ENCODE results near the gene CAMK1D. TPM values are rescaled to one million over a fixed set of nuclear protein-coding genes. Genes with fewer than 3 reads are reported as not detected.

CAMK1D gene
- total RNA-seq, 2 experiments from 2014 or later, result 19.0 to 25.6 TPM

- no peaks in the 10 kb centered on the region for H3K36me3 ChIP-seq (ENCODE audit: insufficient read depth, low read length)
- no peaks in the 10 kb centered on the region for H3K9me2 ChIP-seq (ENCODE audit: insufficient read depth, low read length)
- H3K4me3 ChIP-seq (ENCODE audit: low read depth, low read length, poor library complexity, severe bottlenecking), result no peak overlapping the region
- intact Hi-C loops (cut with micrococcal nuclease; ENCODE audit: unreplicated experiment), result no loop called here
- no TSS peak for BruUV-seq (replicated peaks)
- no peak overlapping the region for H3K27ac ChIP-seq (ENCODE audit: low read depth, low read length, poor library complexity, severe bottlenecking)
- TF ChIP-seq CTCF (conservative IDR thresholded peaks at IDR 0.05; ENCODE audit: low read length) (no peak), EZH2phosphoT487 (IDR thresholded peaks at IDR 0.05; ENCODE audit: borderline replicate concordance, low read depth, low read length) (no peak)
- no peaks in the 10 kb centered on the region for H3K4me1 ChIP-seq (ENCODE audit: insufficient read depth, low read length, poor library complexity, severe bottlenecking)
- H2AFZ ChIP-seq (ENCODE audit: low read length), result no peak overlapping the region
- H3K79me2 ChIP-seq (ENCODE audit: insufficient read depth, low read depth, low read length), result no peaks in the 10 kb centered on the region
- no peaks in the 10 kb centered on the region for H3K9me3 ChIP-seq (ENCODE audit: low read length)
- ChIA-PET CTCF (ENCODE audit: unreplicated experiment) (no interaction called here), POLR2A (no interaction called here)
- H3K4me2 ChIP-seq (ENCODE audit: low read length), result no peak overlapping the region
- DNase-seq (ENCODE audit: low spot score), result no peak
- H4K20me1 ChIP-seq (ENCODE audit: insufficient read depth, low read length), result peaks cover 5% of the 10 kb centered on the region; the same call in 1 of the 2 replicates
These were observed 186.3 kb downstream of the CAMK1D start for GRCh38 chr10:12535656-12536055.

GRCh38 chr10:12538491-12538995 is 189.2 kb downstream of the CAMK1D start:
- no TSS peak for BruUV-seq (replicated peaks)
- Histone ChIP-seq H3K9me2 (ENCODE audit: insufficient read depth, low read length) (no peaks in the 10 kb centered on the region), H3K4me2 (ENCODE audit: low read length) (no peak overlapping the region), H4K20me1 (ENCODE audit: insufficient read depth, low read length) (peaks cover 5% of the 10 kb centered on the region; the same call in 1 of the 2 replicates), H2AFZ (ENCODE audit: low read length) (no peak overlapping the region), H3K36me3 (ENCODE audit: insufficient read depth, low read length) (no peaks in the 10 kb centered on the region), H3K79me2 (ENCODE audit: insufficient read depth, low read depth, low read length) (no peaks in the 10 kb centered on the region), H3K27ac (ENCODE audit: low read depth, low read length, poor library complexity, severe bottlenecking) (no peak overlapping the region), H3K4me3 (ENCODE audit: low read depth, low read length, poor library complexity, severe bottlenecking) (no peak overlapping the region), H3K4me1 (ENCODE audit: insufficient read depth, low read length, poor library complexity, severe bottlenecking) (no peaks in the 10 kb centered on the region), H3K9me3 (ENCODE audit: low read length) (no peaks in the 10 kb centered on the region)
- TF ChIP-seq CTCF (conservative IDR thresholded peaks at IDR 0.05; ENCODE audit: low read length) (no peak), EZH2phosphoT487 (IDR thresholded peaks at IDR 0.05; ENCODE audit: borderline replicate concordance, low read depth, low read length) (no peak)
- ChIA-PET CTCF (ENCODE audit: unreplicated experiment) (no interaction called here), POLR2A (interaction anchor here (0.6 kb wide), 1 partner anchor 56 kb away, joined by 9 read pairs; no protein-coding TSS in a partner anchor)
- DNase-seq (ENCODE audit: low spot score), result no peak
- intact Hi-C loops (cut with micrococcal nuclease; ENCODE audit: unreplicated experiment), result no loop called here

DNA sequence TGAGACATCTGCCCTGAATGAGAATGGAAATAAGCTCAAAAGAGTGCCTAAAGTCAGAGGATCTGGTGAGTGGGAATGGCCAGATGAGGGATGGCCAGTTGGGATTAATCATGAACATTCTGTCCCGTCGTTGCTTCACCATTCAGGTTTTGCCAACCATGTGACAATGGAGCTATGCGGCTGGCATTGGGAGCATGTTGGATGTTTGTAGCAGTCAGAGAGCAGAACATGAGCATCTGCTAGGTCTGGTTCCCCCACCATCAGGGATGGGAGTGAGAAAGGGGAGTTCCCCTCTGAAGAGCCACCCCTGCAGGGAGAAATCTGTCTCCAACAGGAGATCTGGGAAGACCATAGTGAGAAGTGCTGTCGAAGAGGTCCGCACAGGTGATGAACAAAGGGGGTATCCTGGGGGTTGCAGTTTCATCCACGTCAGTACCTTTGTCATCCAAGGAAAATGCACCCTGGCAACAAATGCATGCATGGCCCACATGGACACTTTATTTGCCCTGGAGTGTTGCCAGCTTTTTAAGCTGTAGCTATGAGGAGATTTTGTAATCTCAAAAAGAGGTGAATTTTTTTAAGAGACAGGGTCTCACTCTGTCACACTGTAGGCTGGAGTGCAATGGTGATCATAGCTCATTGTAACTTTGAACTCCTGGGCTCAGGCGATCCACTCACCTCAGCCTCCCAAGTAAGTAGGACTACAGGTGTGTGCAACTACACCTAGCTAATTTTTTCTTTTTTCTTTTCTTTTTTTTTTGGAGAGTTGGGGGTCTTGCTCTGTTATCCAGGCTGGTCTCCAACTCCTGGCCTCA is 190.2 kb downstream of the CAMK1D start:
- no peak overlapping the region for H3K4me2 ChIP-seq (ENCODE audit: low read length)
- H3K4me3 ChIP-seq (ENCODE audit: low read depth, low read length, poor library complexity, severe bottlenecking), result no peak overlapping the region
- BruUV-seq (replicated peaks), result no TSS peak
- H3K36me3 ChIP-seq (ENCODE audit: insufficient read depth, low read length), result no peaks in the 10 kb centered on the region
- H3K27ac ChIP-seq (ENCODE audit: low read depth, low read length, poor library complexity, severe bottlenecking), result no peak overlapping the region
- H3K79me2 ChIP-seq (ENCODE audit: insufficient read depth, low read depth, low read length), result no peaks in the 10 kb centered on the region
- no peak for TF ChIP-seq EZH2phosphoT487 (IDR thresholded peaks at IDR 0.05; ENCODE audit: borderline replicate concordance, low read depth, low read length)
- no peak for TF ChIP-seq CTCF (conservative IDR thresholded peaks at IDR 0.05; ENCODE audit: low read length)
- H3K9me3 ChIP-seq (ENCODE audit: low read length), result peaks cover under 1% of the 10 kb centered on the region; the same call in 1 of the 2 replicates
- ChIA-PET POLR2A (interaction anchor here (0.6 to 0.7 kb wide), 2 partner anchors 31 to 101 kb away, joined by 3 read pairs; no protein-coding TSS in a partner anchor), CTCF (ENCODE audit: unreplicated experiment) (no interaction called here)
- intact Hi-C loops (cut with micrococcal nuclease; ENCODE audit: unreplicated experiment), result no loop called here
- H2AFZ ChIP-seq (ENCODE audit: low read length), result no peak overlapping the region
- H3K9me2 ChIP-seq (ENCODE audit: insufficient read depth, low read length), result no peaks in the 10 kb centered on the region
- DNase-seq (ENCODE audit: low spot score), result no peak
- peaks cover 5% of the 10 kb centered on the region; the same call in 1 of the 2 replicates for H4K20me1 ChIP-seq (ENCODE audit: insufficient read depth, low read length)
- no peaks in the 10 kb centered on the region for H3K4me1 ChIP-seq (ENCODE audit: insufficient read depth, low read length, poor library complexity, severe bottlenecking)

Data from OCI-LY7 (cell line).